Smooth muscle cell (in vitro differentiated cells): Measurements from ENCODE around the gene SCUBE1. TPM values are rescaled to one million over a fixed set of nuclear protein-coding genes. Genes with fewer than 3 reads are reported as not detected.

Experiments
- DNase-seq: peaks from one replicate; lab custom pipeline; 2025; ENCODE audit not compliant: unreplicated experiment; lab: John Stamatoyannopoulos, UW
- H2AFZ ChIP-seq: fragments of 200-600 bp; sonication (generic); 2 replicates; pipeline ENCODE4 v1.6.0; 2016; ENCODE audit warnings: antibody characterized with exemption, low read depth, mild to moderate bottlenecking
- H3F3A ChIP-seq: fragments of 200-600 bp; sonication (generic); 2 replicates; pipeline ENCODE4 v1.6.0; 2017; ENCODE audit warnings: antibody characterized with exemption, low read depth
- H3K27ac ChIP-seq: fragments of 200-600 bp; sonication (generic); 2 replicates; pipeline ENCODE4 v1.5.1; 2016; ENCODE audit warnings: low read depth, mild to moderate bottlenecking
- H3K27me3 ChIP-seq: fragments of 200-600 bp; sonication (generic); 2 replicates; pipeline ENCODE4 v1.6.1; 2016; ENCODE audit warnings: low read depth, mild to moderate bottlenecking
- H3K36me3 ChIP-seq: fragments of 200-600 bp; sonication (generic); 2 replicates; pipeline ENCODE4 v1.5.1; 2016; ENCODE audit warnings: low read depth
- H3K4me1 ChIP-seq: fragments of 200-600 bp; sonication (generic); 2 replicates; pipeline ENCODE4 v1.5.1; 2016; ENCODE audit warnings: low read depth
- H3K4me2 ChIP-seq: fragments of 200-600 bp; sonication (generic); 2 replicates; pipeline ENCODE4 v1.6.0; 2016; ENCODE audit warnings: mild to moderate bottlenecking
- H3K4me3 ChIP-seq: fragments of 200-600 bp; sonication (generic); 2 replicates; pipeline ENCODE4 v1.5.1; 2016; ENCODE audit warnings: mild to moderate bottlenecking
- H3K79me2 ChIP-seq: fragments of 200-600 bp; sonication (generic); 2 replicates; pipeline ENCODE4 v1.6.0; 2016; ENCODE audit warnings: low read depth, mild to moderate bottlenecking
- H3K9ac ChIP-seq: fragments of 200-600 bp; sonication (generic); 2 replicates; pipeline ENCODE4 v1.6.0; 2016; ENCODE audit warnings: low read depth
- H3K9me3 ChIP-seq: fragments of 200-600 bp; sonication (generic); replicated peaks from 2 replicates; pipeline ENCODE4 v1.5.1; 2016; ENCODE audit warnings: low read depth
- H4K20me1 ChIP-seq: fragments of 200-600 bp; sonication (generic); 2 replicates; pipeline ENCODE4 v1.6.0; 2016; ENCODE audit warnings: low read depth
- WGBS: methylation state at CpG from one replicate; pipeline ENCODE4 v1.1.7; 2016; ENCODE audit warnings: low lambda C conversion rate; 5-methylcytosine and 5-hydroxymethylcytosine counted together
- polyA plus RNA-seq: library from polyadenylated mRNA; unstranded; fragments of >200 nt; fragmentation: Nextera tagmentation; extraction: Ambion mirVana; gene quantifications from 2 replicates; pipeline ENCODE4 v1.2.1, GENCODE V29; 2016
- total RNA-seq: library from RNA; depleted of rRNA; stranded (reverse); fragments of >200 nt; gene quantifications from 2 replicates; pipeline ENCODE4 v1.2.3, GENCODE V29; 2014
- TF ChIP-seq, protein P1 (sequence below): fragments of 200-600 bp; sonication (generic); IDR thresholded peaks from 2 replicates; pipeline ENCODE4 v1.5.1; 2017; ENCODE audit warnings: borderline replicate concordance, mild to moderate bottlenecking, antibody characterized with exemption; ENCODE audit not compliant: insufficient read depth, poor library complexity, severe bottlenecking

The SCUBE1 gene
- total and polyA plus RNA-seq, 2 experiments from 2014 or later = 13.4 to 16.3 TPM

- H3K9ac ChIP-seq = no peak overlapping the region
- no peak for DNase-seq
- whole genome bisulfite sequencing = 96% methylated on average over 9 of the region's 14 CpGs
- H4K20me1 ChIP-seq = no peaks in the 10 kb centered on the region
- no peaks in the 10 kb centered on the region for H3K4me1 ChIP-seq
- H3K79me2 ChIP-seq = no peaks in the 10 kb centered on the region
- no peaks in the 10 kb centered on the region for H3F3A ChIP-seq
- H3K9me3 ChIP-seq = no peaks in the 10 kb centered on the region
- no peaks in the 10 kb centered on the region for H3K27me3 ChIP-seq
- no peak overlapping the region for H3K4me3 ChIP-seq
- no peak overlapping the region for H3K4me2 ChIP-seq
- no peak overlapping the region for H3K27ac ChIP-seq
- H2AFZ ChIP-seq = no peak overlapping the region
- no peaks in the 10 kb centered on the region for H3K36me3 ChIP-seq
- TF ChIP-seq, protein P1, sequence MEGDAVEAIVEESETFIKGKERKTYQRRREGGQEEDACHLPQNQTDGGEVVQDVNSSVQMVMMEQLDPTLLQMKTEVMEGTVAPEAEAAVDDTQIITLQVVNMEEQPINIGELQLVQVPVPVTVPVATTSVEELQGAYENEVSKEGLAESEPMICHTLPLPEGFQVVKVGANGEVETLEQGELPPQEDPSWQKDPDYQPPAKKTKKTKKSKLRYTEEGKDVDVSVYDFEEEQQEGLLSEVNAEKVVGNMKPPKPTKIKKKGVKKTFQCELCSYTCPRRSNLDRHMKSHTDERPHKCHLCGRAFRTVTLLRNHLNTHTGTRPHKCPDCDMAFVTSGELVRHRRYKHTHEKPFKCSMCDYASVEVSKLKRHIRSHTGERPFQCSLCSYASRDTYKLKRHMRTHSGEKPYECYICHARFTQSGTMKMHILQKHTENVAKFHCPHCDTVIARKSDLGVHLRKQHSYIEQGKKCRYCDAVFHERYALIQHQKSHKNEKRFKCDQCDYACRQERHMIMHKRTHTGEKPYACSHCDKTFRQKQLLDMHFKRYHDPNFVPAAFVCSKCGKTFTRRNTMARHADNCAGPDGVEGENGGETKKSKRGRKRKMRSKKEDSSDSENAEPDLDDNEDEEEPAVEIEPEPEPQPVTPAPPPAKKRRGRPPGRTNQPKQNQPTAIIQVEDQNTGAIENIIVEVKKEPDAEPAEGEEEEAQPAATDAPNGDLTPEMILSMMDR = no peak
These were observed 101.3 kb downstream of the SCUBE1 start for GRCh38 chr22:43241699-43242386.

DNA sequence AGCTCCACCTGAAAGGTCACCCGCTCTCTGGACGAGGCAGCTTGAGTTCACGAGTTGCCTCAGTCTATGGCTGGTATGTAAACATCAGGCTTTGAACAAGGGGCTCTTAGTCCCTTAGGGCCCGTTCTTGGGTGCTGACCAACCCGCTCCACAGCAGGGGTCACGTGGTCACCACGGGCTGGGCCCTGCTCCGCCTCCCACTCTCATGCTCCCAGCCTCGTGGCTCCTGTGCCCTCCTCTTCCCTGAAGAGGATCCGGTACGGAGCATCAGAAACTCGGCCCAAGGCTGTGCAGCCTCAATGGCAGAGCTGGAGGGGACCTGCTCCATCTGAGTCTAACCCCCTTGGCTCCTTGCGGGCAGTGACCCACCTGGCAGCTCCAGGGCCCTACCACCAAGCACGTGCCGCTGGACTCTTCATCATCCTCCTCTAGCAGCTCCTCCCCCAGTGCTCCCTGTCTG lies 102.0 kb downstream of the SCUBE1 start:
- H2AFZ ChIP-seq = no peak overlapping the region
- no peak overlapping the region for H3K4me3 ChIP-seq
- no peaks in the 10 kb centered on the region for H3K36me3 ChIP-seq
- no peaks in the 10 kb centered on the region for H3K4me1 ChIP-seq
- H3K27me3 ChIP-seq = no peaks in the 10 kb centered on the region
- H4K20me1 ChIP-seq = no peaks in the 10 kb centered on the region
- H3K9me3 ChIP-seq = no peaks in the 10 kb centered on the region
- no peak overlapping the region for H3K27ac ChIP-seq
- H3K9ac ChIP-seq = no peak overlapping the region
- H3K79me2 ChIP-seq = no peaks in the 10 kb centered on the region
- no peak for DNase-seq
- H3K4me2 ChIP-seq = no peak overlapping the region
- TF ChIP-seq, protein P1 = no peak
- 89% methylated on average over 15 of the region's 15 CpGs for WGBS
- no peaks in the 10 kb centered on the region for H3F3A ChIP-seq

DNA sequence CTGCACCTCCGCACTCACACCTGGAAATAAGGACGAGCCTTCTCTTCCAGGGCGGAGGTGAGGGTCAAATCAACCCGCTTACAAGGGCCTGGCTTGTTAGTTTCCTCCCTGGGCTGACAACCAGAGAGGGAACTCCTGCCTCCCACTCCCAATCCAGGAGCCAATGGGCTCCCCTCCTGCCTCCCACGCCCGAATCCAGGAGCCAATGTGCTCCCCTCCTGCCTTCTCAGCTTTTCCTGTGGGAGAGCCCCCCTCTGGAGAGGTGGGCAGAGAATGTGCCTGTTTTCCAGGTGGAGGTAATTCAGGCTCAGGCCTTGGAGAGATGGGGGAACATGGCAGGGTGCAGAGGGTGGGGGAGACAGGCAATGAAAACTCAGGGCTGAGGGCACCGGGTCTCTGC lies 102.6 kb downstream of the SCUBE1 start:
- no peaks in the 10 kb centered on the region for H3K27me3 ChIP-seq
- no peak overlapping the region for H3K9ac ChIP-seq
- no peaks in the 10 kb centered on the region for H3K79me2 ChIP-seq
- no peak overlapping the region for H3K4me2 ChIP-seq
- H3K4me1 ChIP-seq = no peaks in the 10 kb centered on the region
- 87% methylated on average over 7 of the region's 7 CpGs for WGBS
- TF ChIP-seq, protein P1 = no peak
- H4K20me1 ChIP-seq = no peaks in the 10 kb centered on the region
- H3K4me3 ChIP-seq = no peak overlapping the region
- H2AFZ ChIP-seq = no peak overlapping the region
- no peaks in the 10 kb centered on the region for H3K9me3 ChIP-seq
- no peaks in the 10 kb centered on the region for H3F3A ChIP-seq
- H3K36me3 ChIP-seq = no peaks in the 10 kb centered on the region
- no peak overlapping the region for H3K27ac ChIP-seq
- DNase-seq = no peak

GRCh38 chr22:43239956-43240355 lies 103.2 kb downstream of the SCUBE1 start:
- Histone ChIP-seq H3K27me3 (no peaks in the 10 kb centered on the region), H4K20me1 (no peaks in the 10 kb centered on the region), H3K79me2 (no peaks in the 10 kb centered on the region), H2AFZ (no peak overlapping the region), H3F3A (no peaks in the 10 kb centered on the region), H3K9me3 (no peaks in the 10 kb centered on the region), H3K4me2 (no peak overlapping the region), H3K9ac (no peak overlapping the region), H3K4me3 (no peak overlapping the region), H3K27ac (no peak overlapping the region), H3K36me3 (no peaks in the 10 kb centered on the region), H3K4me1 (no peaks in the 10 kb centered on the region)
- TF ChIP-seq, protein P1 = no peak
- no peak for DNase-seq
- WGBS = 90% methylated on average over 9 of the region's 9 CpGs
